ENCODE measurements around the gene CISTR. TPM values are rescaled to one million over a fixed set of nuclear protein-coding genes. Genes with fewer than 3 reads are reported as not detected.
"Not testable (repeated sequence)": the region's sequence is repeated elsewhere in the genome, so short reads cannot be mapped to it uniquely, and the experiment has no call there.

The CISTR gene
- total RNA-seq, 2 donors from 2014 or later, result not detected

GRCh38 chr12:53766881-53767280, 15.1 kb upstream of the CISTR start:
- Mint-ChIP-seq H3K4me3 (no peak overlapping the region), H3K27ac (no peak overlapping the region), H3K27me3 (ENCODE audit: insufficient read depth) (peaks cover 83% of the 10 kb centered on the region), H3K9me3 (no peaks in the 10 kb centered on the region), H3K4me1 (no peaks in the 10 kb centered on the region), H3K36me3 (ENCODE audit: low read depth) (no peaks in the 10 kb centered on the region)
- Histone ChIP-seq H3K9ac (ENCODE audit: extremely low read depth, low read length, poor library complexity, severe bottlenecking) (no peak overlapping the region), H3K9me3 (ENCODE audit: control insufficient read depth, low read length) (no peaks in the 10 kb centered on the region), H3K27ac (ENCODE audit: low read depth, low read length) (no peak overlapping the region), H3K4me3 (ENCODE audit: low read length) (no peak overlapping the region), H3K4me1 (ENCODE audit: control insufficient read depth, insufficient read depth, low read length) (no peaks in the 10 kb centered on the region), H3K36me3 (ENCODE audit: control insufficient read depth, insufficient read depth, low read length) (no peaks in the 10 kb centered on the region), H3K27me3 (ENCODE audit: control insufficient read depth, insufficient read depth, low read length, poor library complexity, severe bottlenecking) (peaks cover 89% of the 10 kb centered on the region)
- no peak for DNase-seq
- no peak for TF ChIP-seq CTCF (conservative IDR thresholded peaks at IDR 0.05)
- WGBS, 2 experiments (ENCODE audit: insufficient coverage in 1 of 2, insufficient read length in 1 of 2), result 79 to 88% methylated on average over 3 of the region's 3 CpGs

- Histone ChIP-seq H3K27ac (ENCODE audit: low read depth, low read length) (no peak overlapping the region), H3K36me3 (ENCODE audit: control insufficient read depth, insufficient read depth, low read length) (no peaks in the 10 kb centered on the region), H3K9me3 (ENCODE audit: control insufficient read depth, low read length) (no peaks in the 10 kb centered on the region), H3K27me3 (ENCODE audit: control insufficient read depth, insufficient read depth, low read length, poor library complexity, severe bottlenecking) (peaks cover 89% of the 10 kb centered on the region), H3K4me3 (ENCODE audit: low read length) (no peak overlapping the region), H3K4me1 (ENCODE audit: control insufficient read depth, insufficient read depth, low read length) (no peaks in the 10 kb centered on the region), H3K9ac (ENCODE audit: extremely low read depth, low read length, poor library complexity, severe bottlenecking) (no peak overlapping the region)
- Mint-ChIP-seq H3K4me1 (no peaks in the 10 kb centered on the region), H3K9me3 (peaks cover 1% of the 10 kb centered on the region), H3K27me3 (ENCODE audit: insufficient read depth) (peaks cover 79% of the 10 kb centered on the region), H3K27ac (no peak overlapping the region), H3K36me3 (ENCODE audit: low read depth) (no peaks in the 10 kb centered on the region), H3K4me3 (no peak overlapping the region)
- 85% methylated on average over 2 of the region's 2 CpGs; no CpG with 5 or more reads in 1 of the 2 experiments for WGBS, 2 experiments (ENCODE audit: insufficient coverage in 1 of 2, insufficient read length in 1 of 2)
- no peak for DNase-seq
- no peak for TF ChIP-seq CTCF (conservative IDR thresholded peaks at IDR 0.05)
Observed at GRCh38 chr12:53765891-53766290, 14.1 kb upstream of the CISTR start.

- Histone ChIP-seq H3K4me1 (ENCODE audit: control insufficient read depth, insufficient read depth, low read length) (no peaks in the 10 kb centered on the region), H3K27me3 (ENCODE audit: control insufficient read depth, insufficient read depth, low read length, poor library complexity, severe bottlenecking) (peaks cover 82% of the 10 kb centered on the region), H3K9me3 (ENCODE audit: control insufficient read depth, low read length) (no peaks in the 10 kb centered on the region), H3K36me3 (ENCODE audit: control insufficient read depth, insufficient read depth, low read length) (no peaks in the 10 kb centered on the region), H3K4me3 (ENCODE audit: low read length) (no peak overlapping the region), H3K9ac (ENCODE audit: extremely low read depth, low read length, poor library complexity, severe bottlenecking) (no peak overlapping the region), H3K27ac (ENCODE audit: low read depth, low read length) (no peak overlapping the region)
- Mint-ChIP-seq H3K4me1 (no peaks in the 10 kb centered on the region), H3K4me3 (no peak overlapping the region), H3K27me3 (ENCODE audit: insufficient read depth) (peaks cover 74% of the 10 kb centered on the region), H3K27ac (no peak overlapping the region), H3K36me3 (ENCODE audit: low read depth) (no peaks in the 10 kb centered on the region), H3K9me3 (peaks cover 1% of the 10 kb centered on the region)
- WGBS, 2 experiments (ENCODE audit: insufficient coverage in 1 of 2, insufficient read length in 1 of 2), result 85 to 91% methylated on average over 3 to 4 of the region's 4 CpGs
- no peak for DNase-seq
- TF ChIP-seq CTCF (conservative IDR thresholded peaks at IDR 0.05), result no peak
Observed at GRCh38 chr12:53764615-53765014, 12.8 kb upstream of the CISTR start.

- H3K4me1 Mint-ChIP-seq, result peaks cover 10% of the 10 kb centered on the region
- H3K27ac ChIP-seq (ENCODE audit: low read depth, low read length); H3K4me3 Mint-ChIP-seq; H3K9me3 ChIP-seq (ENCODE audit: control insufficient read depth, low read length); H3K9me3 Mint-ChIP-seq; DNase-seq; H3K27ac Mint-ChIP-seq; H3K36me3 Mint-ChIP-seq (ENCODE audit: low read depth); H3K9ac ChIP-seq (ENCODE audit: extremely low read depth, low read length, poor library complexity, severe bottlenecking); H3K36me3 ChIP-seq (ENCODE audit: control insufficient read depth, insufficient read depth, low read length); H3K4me1 ChIP-seq (ENCODE audit: control insufficient read depth, insufficient read depth, low read length); H3K4me3 ChIP-seq (ENCODE audit: low read length): not testable (repeated sequence)
- peaks cover 72% of the 10 kb centered on the region for H3K27me3 Mint-ChIP-seq (ENCODE audit: insufficient read depth)
- 95% methylated on average over 3 of the region's 3 CpGs; no CpG with 5 or more reads in 1 of the 2 experiments for WGBS, 2 experiments (ENCODE audit: insufficient coverage in 1 of 2, insufficient read length in 1 of 2)
- H3K27me3 ChIP-seq (ENCODE audit: control insufficient read depth, insufficient read depth, low read length, poor library complexity, severe bottlenecking), result peaks cover 85% of the 10 kb centered on the region
Observed at GRCh38 chr12:53762793-53763192, 11.0 kb upstream of the CISTR start.
